GM18868 (cell line): ENCODE data around the gene GALK1.

ENCODE experiments used
- ATAC-seq: cut with Tn5 transposase; IDR thresholded peaks from one replicate; pipeline ENCODE4 v1.9.1; 2021; ENCODE audit warnings: mild to moderate bottlenecking, moderate library complexity; ENCODE audit not compliant: unreplicated experiment

Gene GALK1

GRCh38 chr17:75729351-75729750 lies 35.6 kb downstream of the GALK1 start:
- no peak for ATAC-seq

- no peak for ATAC-seq
These were observed 37.6 kb downstream of the GALK1 start for GRCh38 chr17:75727391-75727790.

- ATAC-seq = no peak
These were observed 39.5 kb downstream of the GALK1 start for GRCh38 chr17:75725504-75725903.

- no peak for ATAC-seq
These were observed 40.7 kb downstream of the GALK1 start for GRCh38 chr17:75724016-75725003.

- ATAC-seq = no peak
These were observed 41.6 kb downstream of the GALK1 start for GRCh38 chr17:75723171-75723930.

- no peak for ATAC-seq
These were observed 42.4 kb downstream of the GALK1 start for GRCh38 chr17:75722542-75723095.

GRCh38 chr17:75722076-75722475 lies 42.9 kb downstream of the GALK1 start:
- no peak for ATAC-seq

- ATAC-seq = no peak
These were observed 43.5 kb downstream of the GALK1 start for GRCh38 chr17:75721463-75722011.

- no peak for ATAC-seq
These were observed 44.1 kb downstream of the GALK1 start, which contains the start of gene ITGB4 for GRCh38 chr17:75720656-75721462. TSS of gene ITGB4 (plus strand) at chr17:75721459. CDS start at chr17:75724704, 3,245 bp downstream.

GRCh38 chr17:75719732-75720131 lies 45.3 kb downstream of the GALK1 start:
- no peak for ATAC-seq

GRCh38 chr17:75712446-75712845 lies 52.5 kb downstream of the GALK1 start:
- no peak for ATAC-seq
